ENCODE data around the gene LAPTM5.

LAPTM5 gene

GRCh38 chr1:30683699-30684098 lies 73.9 kb downstream of the LAPTM5 start:
- Histone ChIP-seq H3K27ac (ENCODE audit: low read depth, low read length) (no peak overlapping the region), H3K9me3 (ENCODE audit: low read length) (no peaks in the 10 kb centered on the region), H3K4me3 (ENCODE audit: low read depth in 1 of 2, low read length in 2 of 2) (no peak overlapping the region), H3K36me3 (ENCODE audit: insufficient read depth, low read length) (no peaks in the 10 kb centered on the region), H3K9ac (ENCODE audit: low read length) (no peak overlapping the region), H3K27me3 (ENCODE audit: control insufficient read depth in 1 of 2, insufficient read depth in 2 of 2, low read length in 2 of 2) (peaks cover 14 to 41% of the 10 kb centered on the region in 2 donors), H3K4me1 (ENCODE audit: insufficient read depth, low read length) (peaks cover 15% of the 10 kb centered on the region)
